HG03460 (cell line): ENCODE data around the gene SERPINA3.

Source experiments
- ATAC-seq: cut with Tn5 transposase; IDR thresholded peaks from one replicate; pipeline ENCODE4 v1.9.1; 2021; ENCODE audit not compliant: unreplicated experiment

SERPINA3 gene

GRCh38 chr14:94612580-94613554 is 676 bp downstream of the SERPINA3 start:
- ATAC-seq: no peak

GRCh38 chr14:94613720-94614644 is 1.8 kb downstream of the SERPINA3 start:
- ATAC-seq: no peak

DNA sequence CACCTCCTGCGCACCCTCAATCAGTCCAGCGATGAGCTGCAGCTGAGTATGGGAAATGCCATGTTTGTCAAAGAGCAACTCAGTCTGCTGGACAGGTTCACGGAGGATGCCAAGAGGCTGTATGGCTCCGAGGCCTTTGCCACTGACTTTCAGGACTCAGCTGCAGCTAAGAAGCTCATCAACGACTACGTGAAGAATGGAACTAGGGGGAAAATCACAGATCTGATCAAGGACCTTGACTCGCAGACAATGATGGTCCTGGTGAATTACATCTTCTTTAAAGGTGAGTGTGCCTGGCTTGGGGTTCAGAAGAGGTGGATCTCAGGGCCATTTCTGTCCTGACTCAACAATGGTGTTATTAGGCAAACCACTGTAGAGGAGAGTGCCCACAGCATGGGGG is 2.6 kb downstream of the SERPINA3 start:
- ATAC-seq: no peak

GRCh38 chr14:94615254-94615653 is 3.1 kb downstream of the SERPINA3 start:
- no peak for ATAC-seq

- no peak for ATAC-seq
Observed at GRCh38 chr14:94615823-94616570, 3.8 kb downstream of the SERPINA3 start.

GRCh38 chr14:94617366-94617941 is 5.3 kb downstream of the SERPINA3 start:
- no peak for ATAC-seq

DNA sequence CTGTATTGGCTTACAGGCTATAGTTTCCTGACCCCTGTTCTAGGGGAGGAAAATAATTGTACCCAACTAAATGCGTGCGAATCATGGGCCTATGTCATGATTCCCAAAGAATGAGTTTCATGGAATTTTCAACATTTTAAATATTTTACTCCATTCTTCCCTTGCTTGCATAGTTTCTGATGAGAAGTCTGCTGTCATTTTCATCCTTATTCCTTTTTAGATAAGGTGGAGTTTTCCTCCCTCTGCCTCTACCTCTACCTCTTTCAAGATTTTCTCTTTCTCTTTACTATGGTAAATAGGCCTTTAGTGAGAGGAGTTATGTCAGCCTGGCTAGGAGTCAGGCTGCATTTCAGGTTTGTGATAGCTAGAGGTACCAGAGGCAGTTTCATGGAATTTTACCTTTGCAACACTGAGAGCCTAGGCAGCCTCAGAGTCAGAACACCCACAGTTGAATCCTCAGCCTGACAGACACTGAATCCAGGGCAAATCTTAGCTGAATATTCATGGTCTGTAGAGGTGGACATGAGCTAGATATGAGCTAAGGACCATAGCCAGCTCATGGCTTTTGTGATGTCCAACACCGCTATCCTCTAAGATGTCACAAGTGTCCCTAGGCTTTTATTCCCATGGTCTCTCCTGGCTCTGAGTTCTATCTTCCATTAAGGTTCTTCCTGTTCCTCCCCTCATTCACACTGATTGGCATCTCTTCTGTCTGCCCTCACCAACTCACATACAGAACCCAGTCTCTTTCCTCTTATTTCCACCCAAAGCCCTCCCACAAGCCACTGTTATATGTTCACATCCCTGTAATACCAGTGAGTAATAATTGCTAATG is 6.0 kb downstream of the SERPINA3 start:
- ATAC-seq: no peak

DNA sequence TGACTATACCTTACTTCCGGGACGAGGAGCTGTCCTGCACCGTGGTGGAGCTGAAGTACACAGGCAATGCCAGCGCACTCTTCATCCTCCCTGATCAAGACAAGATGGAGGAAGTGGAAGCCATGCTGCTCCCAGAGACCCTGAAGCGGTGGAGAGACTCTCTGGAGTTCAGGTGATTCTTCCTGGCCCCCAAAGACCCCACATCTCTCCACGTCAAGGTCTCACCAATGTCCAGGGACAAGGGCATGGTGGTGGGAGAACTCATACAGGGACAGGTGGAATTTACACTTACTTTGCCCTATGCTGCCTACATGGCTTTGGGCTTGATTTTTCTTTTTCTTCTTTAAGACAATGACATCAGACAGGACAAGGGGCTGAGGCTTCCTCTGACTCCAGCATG is 7.1 kb downstream of the SERPINA3 start:
- no peak for ATAC-seq

- no peak for ATAC-seq
Observed at GRCh38 chr14:94620597-94620996, 8.4 kb downstream of the SERPINA3 start.

DNA sequence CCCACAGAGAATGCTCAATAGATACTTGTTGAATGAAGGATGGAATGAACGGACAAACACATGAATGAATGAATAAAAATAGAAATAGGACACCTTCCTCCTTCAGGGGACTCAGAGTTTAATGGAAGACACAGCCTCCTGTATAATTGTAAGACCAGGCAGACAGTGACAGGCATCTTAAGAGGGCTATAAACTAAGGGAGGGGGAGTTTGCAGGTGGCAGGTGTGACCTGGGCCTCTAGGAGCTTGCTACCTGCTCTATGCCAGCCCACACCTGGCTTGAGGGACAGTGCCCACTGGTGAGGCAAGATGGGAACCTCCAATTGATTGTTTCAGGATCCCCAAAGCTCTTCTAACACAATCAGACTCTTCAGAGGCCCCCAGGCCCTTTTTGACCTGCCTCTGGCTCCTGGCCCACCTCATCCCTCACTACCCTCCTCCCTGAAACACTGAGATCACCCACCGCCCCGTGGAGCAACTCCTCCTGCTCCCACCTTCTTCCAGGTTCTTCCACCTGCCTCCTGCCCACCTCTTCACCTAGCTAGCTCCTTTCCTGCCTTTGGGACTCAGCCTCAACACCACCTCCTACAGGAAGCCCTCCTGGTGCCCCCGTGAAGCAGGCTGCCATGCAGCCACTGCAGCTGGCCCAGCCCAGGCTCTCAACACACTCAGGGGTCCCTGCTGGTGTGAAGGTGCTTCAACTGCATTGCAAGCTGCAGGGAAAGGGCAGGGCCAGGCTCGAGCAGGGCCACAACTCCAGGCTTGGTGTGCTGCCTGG is 9.4 kb downstream of the SERPINA3 start:
- ATAC-seq: no peak

GRCh38 chr14:94622653-94623421 is 10.6 kb downstream of the SERPINA3 start:
- no peak for ATAC-seq

GRCh38 chr14:94623422-94623809 is 11.2 kb downstream of the SERPINA3 start:
- ATAC-seq: no peak

DNA sequence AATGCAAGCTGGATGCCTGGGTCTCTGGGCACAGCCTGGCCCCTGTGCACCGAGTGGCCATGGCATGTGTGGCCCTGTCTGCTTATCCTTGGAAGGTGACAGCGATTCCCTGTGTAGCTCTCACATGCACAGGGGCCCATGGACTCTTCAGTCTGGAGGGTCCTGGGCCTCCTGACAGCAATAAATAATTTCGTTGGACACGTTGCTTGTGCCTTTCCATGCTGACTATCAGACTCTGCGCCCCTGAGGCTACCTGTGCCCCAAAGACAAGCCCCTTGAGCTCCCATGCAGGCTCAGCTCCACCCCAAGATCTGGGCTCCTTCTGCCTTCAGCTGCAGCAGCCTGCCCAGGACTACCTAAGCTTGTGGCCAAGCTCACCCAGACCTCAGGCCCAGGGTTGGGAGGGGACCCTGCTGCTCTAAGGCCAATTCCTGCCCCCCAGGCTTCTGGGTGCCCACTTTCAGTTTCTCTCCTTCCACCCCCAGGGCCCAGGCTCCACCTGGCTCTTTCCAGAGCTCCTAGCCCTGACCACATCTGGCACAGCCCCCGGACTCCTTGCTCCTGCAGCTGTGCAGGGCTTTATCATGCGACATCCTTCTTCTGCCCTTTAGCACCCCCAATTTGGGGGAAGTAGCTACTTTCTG is 11.8 kb downstream of the SERPINA3 start:
- ATAC-seq: no peak

DNA sequence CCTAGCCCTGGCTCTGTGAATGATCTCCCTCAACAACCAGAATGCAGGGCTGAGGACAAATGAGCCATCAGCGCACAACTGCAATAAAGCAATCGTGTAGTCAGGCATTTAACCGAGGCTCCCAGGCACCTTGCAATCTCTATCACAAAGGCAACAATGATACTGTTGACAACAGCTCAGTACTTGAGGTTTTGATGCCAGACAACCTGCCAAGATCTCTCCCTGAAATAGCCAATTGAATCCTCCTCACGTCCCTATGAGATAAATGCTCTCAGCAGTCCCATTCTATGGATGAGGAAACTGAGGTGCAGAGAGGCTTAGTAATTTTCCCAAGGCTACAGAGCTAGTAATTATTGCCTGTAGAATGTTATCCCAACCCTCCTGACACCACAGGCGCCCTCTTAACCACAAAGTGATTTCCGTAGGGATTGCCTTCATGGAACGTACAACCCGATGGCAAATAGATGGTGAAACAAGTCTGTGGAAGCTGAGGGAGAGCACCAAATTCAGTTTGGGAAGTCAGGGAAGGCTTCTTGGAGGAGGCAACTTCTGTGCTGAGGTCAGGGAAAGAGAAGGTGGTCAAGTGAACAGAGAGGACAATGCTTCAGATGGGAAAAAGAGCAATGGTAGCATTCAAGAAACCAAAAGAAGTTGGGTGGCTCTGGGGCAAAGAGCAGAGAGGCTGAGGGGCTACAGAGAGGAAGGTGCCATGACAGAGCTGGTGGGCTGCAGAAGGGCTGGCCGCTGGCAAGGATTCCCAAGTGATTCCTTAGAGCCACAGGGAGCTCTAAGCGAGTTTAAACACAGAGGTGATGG is 12.6 kb downstream of the SERPINA3 start:
- ATAC-seq: no peak

GRCh38 chr14:94625353-94625635 is 13.1 kb downstream of the SERPINA3 start:
- no peak for ATAC-seq

DNA sequence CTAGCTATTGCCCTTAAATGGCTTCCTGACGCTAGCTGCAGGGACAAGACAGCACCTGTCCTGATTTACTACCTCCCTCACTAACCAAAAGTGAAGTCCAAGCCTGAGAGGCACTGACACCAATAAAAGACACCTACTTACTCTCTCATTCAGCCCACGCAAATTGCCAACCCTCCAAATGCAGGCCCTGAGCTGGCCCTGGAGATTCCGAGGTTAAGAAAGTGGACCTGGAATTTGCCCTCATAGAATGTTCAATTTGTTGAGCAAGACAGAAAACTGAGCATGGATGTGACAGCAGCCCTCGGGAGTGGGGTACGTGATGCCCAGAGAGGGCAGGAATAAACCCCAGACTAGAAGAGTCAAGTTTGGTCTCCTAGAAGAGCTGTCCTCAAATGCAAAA is 16.4 kb downstream of the SERPINA3 start:
- ATAC-seq: no peak

DNA sequence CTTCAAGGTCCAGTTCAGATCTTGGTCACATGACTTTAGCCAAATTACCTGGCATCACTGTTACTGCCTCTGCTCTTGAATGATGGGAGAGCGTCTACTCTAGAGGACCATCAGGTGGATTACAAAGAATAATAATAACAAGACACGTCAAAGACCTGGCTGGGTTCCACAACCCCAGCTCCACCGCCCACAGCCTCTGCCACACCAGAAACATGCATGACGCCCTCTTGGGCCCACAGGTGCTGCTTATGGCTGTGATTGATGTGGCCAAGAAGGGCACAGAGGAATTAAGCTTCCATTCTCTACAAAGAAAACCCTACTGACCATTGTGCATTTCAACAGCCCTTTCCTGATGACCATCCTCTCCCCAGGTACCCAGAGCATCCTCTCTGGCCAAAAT is 18.2 kb downstream of the SERPINA3 start:
- ATAC-seq: no peak
